Neural cell (in vitro differentiated cells): Measurements from ENCODE around the gene FOXD3. TPM values are rescaled to one million over a fixed set of nuclear protein-coding genes. Genes with fewer than 3 reads are reported as not detected.

Experiments used
- H2AFZ ChIP-seq: fragments of 200-600, 300-800 bp; sonication (generic), shearing (Covaris generic); 2 replicates; pipeline ENCODE4 v1.6.0; 2014; ENCODE audit warnings: low read depth, mild to moderate bottlenecking, antibody characterized with exemption, low read length, moderate library complexity
- H3F3A ChIP-seq: fragments of 200-600 bp; shearing (Covaris generic); 2 replicates; pipeline ENCODE4 v1.6.1; 2016; ENCODE audit warnings: mild to moderate bottlenecking, moderate library complexity, mixed read lengths, antibody characterized with exemption, low read length; ENCODE audit not compliant: insufficient read depth, poor library complexity, severe bottlenecking
- H3K27ac ChIP-seq: fragments of 200-600, 300-800 bp; sonication (generic), shearing (Covaris generic); 2 replicates; pipeline ENCODE4 v1.5.1; 2014; ENCODE audit warnings: mild to moderate bottlenecking, low read length, moderate library complexity
- H3K27me3 ChIP-seq: fragments of 300-800, 200-600 bp; sonication (generic), shearing (Covaris generic); 2 replicates; pipeline ENCODE4 v1.6.0; 2014; ENCODE audit warnings: mild to moderate bottlenecking, low read depth, low read length, moderate library complexity; ENCODE audit not compliant: insufficient read depth
- H3K36me3 ChIP-seq: fragments of 300-800, 200-600 bp; sonication (generic), shearing (Covaris generic); 2 replicates; pipeline ENCODE4 v1.5.1; 2014; ENCODE audit warnings: mild to moderate bottlenecking, antibody characterized with exemption, low read length, moderate library complexity; ENCODE audit not compliant: insufficient read depth
- H3K4me2 ChIP-seq: fragments of 300-800, 200-600 bp; sonication (generic), shearing (Covaris generic); 2 replicates; pipeline ENCODE4 v1.6.0; 2014; ENCODE audit warnings: mild to moderate bottlenecking, low read length
- H3K4me3 ChIP-seq: fragments of 300-800, 200-600 bp; sonication (generic), shearing (Covaris generic); 2 replicates; pipeline ENCODE4 v1.5.1; 2014; ENCODE audit warnings: mild to moderate bottlenecking, low read length, moderate library complexity
- H3K79me2 ChIP-seq: fragments of 200-600 bp; shearing (Covaris generic); replicated peaks from 2 replicates; pipeline ENCODE4 v1.6.0; 2014; ENCODE audit warnings: mild to moderate bottlenecking, low read length, moderate library complexity; ENCODE audit not compliant: insufficient read depth
- H3K9ac ChIP-seq: fragments of 300-800, 200-600 bp; sonication (generic), shearing (Covaris generic); 2 replicates; pipeline ENCODE4 v1.6.1; 2016; ENCODE audit warnings: mild to moderate bottlenecking, low read length, mixed read lengths
- H3K9me2 ChIP-seq: fragments of 200-600 bp; shearing (Covaris generic); 2 replicates; pipeline ENCODE4 v1.6.1; 2016; ENCODE audit warnings: mild to moderate bottlenecking, low read length, mixed read lengths; ENCODE audit not compliant: insufficient read depth
- H3K9me3 ChIP-seq: fragments of 200-600, 300-800 bp; sonication (generic), shearing (Covaris generic); 2 replicates; pipeline ENCODE4 v1.6.1; 2016; ENCODE audit warnings: mild to moderate bottlenecking, mixed run types, low read length, moderate library complexity, mixed read lengths
- H4K20me1 ChIP-seq: fragments of 200-600 bp; shearing (Covaris generic); 2 replicates; pipeline ENCODE4 v1.6.1; 2016; ENCODE audit warnings: mild to moderate bottlenecking, mixed run types; ENCODE audit not compliant: insufficient read depth
- EP300 ChIP-seq: fragments of 450-650 bp; conservative IDR thresholded peaks from 2 replicates; pipeline ENCODE4 v1.6.1; 2014; ENCODE audit warnings: antibody characterized with exemption, mild to moderate bottlenecking, moderate library complexity; ENCODE audit not compliant: poor library complexity, severe bottlenecking
- EZH2 ChIP-seq: fragments of 200-600, 300-800 bp; shearing (Covaris generic), sonication (generic); IDR thresholded peaks from 2 replicates; pipeline ENCODE4 v1.6.1; 2014; ENCODE audit warnings: antibody characterized with exemption, low read length, borderline replicate concordance, mild to moderate bottlenecking; ENCODE audit not compliant: insufficient read depth, poor library complexity, severe bottlenecking
- MXI1 ChIP-seq: fragments of 450-650 bp; conservative IDR thresholded peaks from 2 replicates; pipeline ENCODE4 v1.6.1; 2014; ENCODE audit warnings: antibody characterized with exemption, mild to moderate bottlenecking; ENCODE audit not compliant: poor library complexity, severe bottlenecking
- POLR2AphosphoS5 ChIP-seq: IDR thresholded peaks from 2 replicates; pipeline ENCODE4 v1.6.1; 2012
- RAD21 ChIP-seq: fragments of 450-650 bp; conservative IDR thresholded peaks from 2 replicates; pipeline ENCODE4 v1.6.1; 2014; ENCODE audit warnings: antibody characterized with exemption, mild to moderate bottlenecking, moderate library complexity
- SMC3 ChIP-seq: fragments of 450-650 bp; conservative IDR thresholded peaks from 2 replicates; pipeline ENCODE4 v1.6.1; 2014; ENCODE audit warnings: antibody characterized with exemption, mild to moderate bottlenecking, moderate library complexity; ENCODE audit not compliant: poor library complexity
- TAF1 ChIP-seq: IDR thresholded peaks from 2 replicates; pipeline ENCODE4 v1.6.1; 2012; ENCODE audit warnings: low read depth
- polyA plus RNA-seq: library from polyadenylated mRNA; depleted of rRNA; stranded (reverse); fragments of >200 nt; gene quantifications from 2 replicates; pipeline ENCODE4 v1.2.3, GENCODE V29; 2014
- TF ChIP-seq, protein P1 (sequence below): fragments of 450-650 bp; IDR thresholded peaks from 2 replicates; pipeline ENCODE4 v1.5.1; 2014; ENCODE audit warnings: antibody characterized with exemption, mild to moderate bottlenecking, moderate library complexity; ENCODE audit not compliant: poor library complexity, severe bottlenecking
- TF ChIP-seq, protein P2 (sequence below): IDR thresholded peaks from 2 replicates; pipeline ENCODE4 v1.6.1; 2012; ENCODE audit warnings: borderline replicate concordance

FOXD3 gene
- polyA plus RNA-seq, 1 donor from 2014 or later: not detected

DNA sequence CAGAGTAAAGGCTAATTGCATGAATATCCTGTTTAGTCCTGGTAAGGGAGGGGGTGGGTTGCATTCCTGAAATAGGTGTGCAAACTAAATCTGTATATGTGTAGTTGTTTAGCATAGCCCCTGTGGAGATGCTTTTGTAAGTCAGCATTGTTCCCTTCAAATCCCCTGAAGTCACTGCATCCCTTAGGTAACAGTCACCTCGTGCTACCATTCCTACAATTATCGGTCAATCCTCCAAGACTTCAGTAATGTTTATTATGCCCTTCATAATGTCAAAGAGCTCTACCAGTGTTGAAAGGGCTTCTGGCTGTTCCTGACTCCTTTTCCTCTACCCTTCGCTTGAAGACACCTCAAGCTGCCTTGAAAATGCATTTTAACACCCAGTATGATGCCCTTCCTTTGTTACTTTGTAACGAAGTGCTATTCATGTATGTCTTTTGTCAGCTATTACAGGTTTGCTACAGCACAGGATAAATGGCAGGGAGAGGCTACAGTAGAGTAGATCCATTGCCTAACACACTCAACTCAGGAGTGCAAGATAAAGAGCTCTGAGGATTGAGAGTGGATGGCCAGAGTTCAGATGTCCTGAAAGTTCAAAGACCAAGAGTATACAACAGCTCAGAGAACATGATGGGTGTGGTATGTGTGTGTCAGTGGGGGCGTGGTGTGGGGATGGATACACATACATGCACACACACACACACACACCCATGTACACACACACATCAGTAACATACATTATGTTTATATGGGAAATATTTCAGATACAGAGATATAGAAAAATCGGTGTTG, 27.4 kb upstream of the FOXD3 start:
- no peaks in the 10 kb centered on the region for H3K9me2 ChIP-seq
- no peaks in the 10 kb centered on the region for H4K20me1 ChIP-seq
- H3K4me3 ChIP-seq: no peak overlapping the region
- no peak overlapping the region for H3K27ac ChIP-seq
- H3F3A ChIP-seq: no peaks in the 10 kb centered on the region
- no peaks in the 10 kb centered on the region for H3K36me3 ChIP-seq
- no peak overlapping the region for H2AFZ ChIP-seq
- H3K27me3 ChIP-seq: no peaks in the 10 kb centered on the region
- no peaks in the 10 kb centered on the region for H3K9me3 ChIP-seq
- H3K4me2 ChIP-seq: no peak overlapping the region
- no peak for TF ChIP-seq EP300
- TF ChIP-seq POLR2AphosphoS5: no peak
- H3K79me2 ChIP-seq: no peaks in the 10 kb centered on the region
- H3K9ac ChIP-seq: no peak overlapping the region

DNA sequence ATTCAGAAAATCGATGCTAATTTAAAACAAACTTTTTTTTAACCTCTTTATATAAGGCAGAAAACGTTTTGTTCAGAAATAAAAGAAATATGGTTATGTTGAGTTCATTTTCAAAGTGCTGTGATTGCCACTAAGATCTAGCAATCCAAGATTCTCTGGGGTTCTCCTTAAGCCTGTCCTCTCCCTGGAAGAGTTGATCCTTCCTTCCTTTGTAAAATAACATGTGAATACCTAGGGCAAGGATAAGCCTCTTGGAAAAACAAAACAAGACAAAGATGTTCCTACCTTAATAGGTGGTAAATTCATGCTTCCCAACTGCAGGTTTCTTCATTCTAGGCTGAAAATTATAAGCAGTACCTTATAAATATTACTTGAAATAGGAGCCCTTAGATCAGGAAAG, 18.0 kb upstream of the FOXD3 start:
- peaks cover 5% of the 10 kb centered on the region for H3K9me3 ChIP-seq
- H3K27ac ChIP-seq: no peak overlapping the region
- no peaks in the 10 kb centered on the region for H3K9me2 ChIP-seq
- no peak overlapping the region for H2AFZ ChIP-seq
- H3K36me3 ChIP-seq: no peaks in the 10 kb centered on the region
- H3K9ac ChIP-seq: no peak overlapping the region
- no peaks in the 10 kb centered on the region for H3K27me3 ChIP-seq
- H4K20me1 ChIP-seq: no peaks in the 10 kb centered on the region
- TF ChIP-seq, protein P1, sequence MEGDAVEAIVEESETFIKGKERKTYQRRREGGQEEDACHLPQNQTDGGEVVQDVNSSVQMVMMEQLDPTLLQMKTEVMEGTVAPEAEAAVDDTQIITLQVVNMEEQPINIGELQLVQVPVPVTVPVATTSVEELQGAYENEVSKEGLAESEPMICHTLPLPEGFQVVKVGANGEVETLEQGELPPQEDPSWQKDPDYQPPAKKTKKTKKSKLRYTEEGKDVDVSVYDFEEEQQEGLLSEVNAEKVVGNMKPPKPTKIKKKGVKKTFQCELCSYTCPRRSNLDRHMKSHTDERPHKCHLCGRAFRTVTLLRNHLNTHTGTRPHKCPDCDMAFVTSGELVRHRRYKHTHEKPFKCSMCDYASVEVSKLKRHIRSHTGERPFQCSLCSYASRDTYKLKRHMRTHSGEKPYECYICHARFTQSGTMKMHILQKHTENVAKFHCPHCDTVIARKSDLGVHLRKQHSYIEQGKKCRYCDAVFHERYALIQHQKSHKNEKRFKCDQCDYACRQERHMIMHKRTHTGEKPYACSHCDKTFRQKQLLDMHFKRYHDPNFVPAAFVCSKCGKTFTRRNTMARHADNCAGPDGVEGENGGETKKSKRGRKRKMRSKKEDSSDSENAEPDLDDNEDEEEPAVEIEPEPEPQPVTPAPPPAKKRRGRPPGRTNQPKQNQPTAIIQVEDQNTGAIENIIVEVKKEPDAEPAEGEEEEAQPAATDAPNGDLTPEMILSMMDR: no peak
- TF ChIP-seq, protein P2, sequence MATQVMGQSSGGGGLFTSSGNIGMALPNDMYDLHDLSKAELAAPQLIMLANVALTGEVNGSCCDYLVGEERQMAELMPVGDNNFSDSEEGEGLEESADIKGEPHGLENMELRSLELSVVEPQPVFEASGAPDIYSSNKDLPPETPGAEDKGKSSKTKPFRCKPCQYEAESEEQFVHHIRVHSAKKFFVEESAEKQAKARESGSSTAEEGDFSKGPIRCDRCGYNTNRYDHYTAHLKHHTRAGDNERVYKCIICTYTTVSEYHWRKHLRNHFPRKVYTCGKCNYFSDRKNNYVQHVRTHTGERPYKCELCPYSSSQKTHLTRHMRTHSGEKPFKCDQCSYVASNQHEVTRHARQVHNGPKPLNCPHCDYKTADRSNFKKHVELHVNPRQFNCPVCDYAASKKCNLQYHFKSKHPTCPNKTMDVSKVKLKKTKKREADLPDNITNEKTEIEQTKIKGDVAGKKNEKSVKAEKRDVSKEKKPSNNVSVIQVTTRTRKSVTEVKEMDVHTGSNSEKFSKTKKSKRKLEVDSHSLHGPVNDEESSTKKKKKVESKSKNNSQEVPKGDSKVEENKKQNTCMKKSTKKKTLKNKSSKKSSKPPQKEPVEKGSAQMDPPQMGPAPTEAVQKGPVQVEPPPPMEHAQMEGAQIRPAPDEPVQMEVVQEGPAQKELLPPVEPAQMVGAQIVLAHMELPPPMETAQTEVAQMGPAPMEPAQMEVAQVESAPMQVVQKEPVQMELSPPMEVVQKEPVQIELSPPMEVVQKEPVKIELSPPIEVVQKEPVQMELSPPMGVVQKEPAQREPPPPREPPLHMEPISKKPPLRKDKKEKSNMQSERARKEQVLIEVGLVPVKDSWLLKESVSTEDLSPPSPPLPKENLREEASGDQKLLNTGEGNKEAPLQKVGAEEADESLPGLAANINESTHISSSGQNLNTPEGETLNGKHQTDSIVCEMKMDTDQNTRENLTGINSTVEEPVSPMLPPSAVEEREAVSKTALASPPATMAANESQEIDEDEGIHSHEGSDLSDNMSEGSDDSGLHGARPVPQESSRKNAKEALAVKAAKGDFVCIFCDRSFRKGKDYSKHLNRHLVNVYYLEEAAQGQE: no peak
- no peak for TF ChIP-seq POLR2AphosphoS5
- TF ChIP-seq TAF1: no peak
- TF ChIP-seq EP300: no peak
- no peak for TF ChIP-seq EZH2
- TF ChIP-seq MXI1: no peak
- no peak for TF ChIP-seq RAD21
- no peak for TF ChIP-seq SMC3
- H3K79me2 ChIP-seq: no peaks in the 10 kb centered on the region
- H3F3A ChIP-seq: no peaks in the 10 kb centered on the region
- no peak overlapping the region for H3K4me2 ChIP-seq
- H3K4me3 ChIP-seq: no peak overlapping the region
